GM12801 (cell line): Measurements from ENCODE around the gene PLEKHA5.

ENCODE experiments used
- CTCF ChIP-seq: IDR thresholded peaks from one replicate; pipeline ENCODE4 v1.5.1; 2011; ENCODE audit warnings: control low read depth; ENCODE audit not compliant: insufficient read length; ENCODE audit errors: extremely low read depth

Gene PLEKHA5

GRCh38 chr12:19388131-19388549 lies 258.6 kb downstream of the PLEKHA5 start:
- TF ChIP-seq CTCF, result no peak

- no peak for TF ChIP-seq CTCF
Measured at GRCh38 chr12:19390051-19390598, 260.6 kb downstream of the PLEKHA5 start.

- no peak for TF ChIP-seq CTCF
Measured at GRCh38 chr12:19394385-19394784, 264.9 kb downstream of the PLEKHA5 start.

GRCh38 chr12:19397534-19397933 lies 268.0 kb downstream of the PLEKHA5 start:
- no peak for TF ChIP-seq CTCF

- TF ChIP-seq CTCF, result no peak
Measured at GRCh38 chr12:19398376-19399363, 269.1 kb downstream of the PLEKHA5 start.

GRCh38 chr12:19402211-19402610 lies 272.7 kb downstream of the PLEKHA5 start:
- no peak for TF ChIP-seq CTCF

GRCh38 chr12:19402743-19403431 lies 273.4 kb downstream of the PLEKHA5 start:
- TF ChIP-seq CTCF, result no peak
